ENCODE data around the gene NSUN2. TPM values are rescaled to one million over a fixed set of nuclear protein-coding genes. Genes with fewer than 3 reads are reported as not detected.

NSUN2 gene
- total RNA-seq, 1 experiment from 2014 or later: 90.7 TPM

GRCh38 chr5:6611334-6612256, 21.2 kb downstream of the NSUN2 start:
- H3K27me3 Mint-ChIP-seq (ENCODE audit: unreplicated experiment): no peaks in the 10 kb centered on the region
- H3K27ac Mint-ChIP-seq (ENCODE audit: unreplicated experiment): no peak overlapping the region
- H3K9me3 Mint-ChIP-seq (ENCODE audit: low read depth, unreplicated experiment): no peaks in the 10 kb centered on the region
- H3K36me3 Mint-ChIP-seq (ENCODE audit: insufficient read depth, unreplicated experiment): peaks cover 61% of the 10 kb centered on the region
- H3K4me3 Mint-ChIP-seq (ENCODE audit: low read depth, unreplicated experiment): no peak overlapping the region
- H3K4me1 Mint-ChIP-seq (ENCODE audit: low read depth, unreplicated experiment): peaks cover 14% of the 10 kb centered on the region
- BruUV-seq (replicated peaks): no TSS peak
- CTCF ChIA-PET: no interaction called here
- no peak for TF ChIP-seq CTCF (IDR thresholded peaks at IDR 0.05; ENCODE audit: unreplicated experiment)
- intact Hi-C loops (cut with micrococcal nuclease; ENCODE audit: unreplicated experiment): no loop called here
- no peak for DNase-seq

- Mint-ChIP-seq H3K9me3 (ENCODE audit: low read depth, unreplicated experiment) (no peaks in the 10 kb centered on the region), H3K27ac (ENCODE audit: unreplicated experiment) (no peak overlapping the region), H3K36me3 (ENCODE audit: insufficient read depth, unreplicated experiment) (peaks cover 68% of the 10 kb centered on the region), H3K27me3 (ENCODE audit: unreplicated experiment) (no peaks in the 10 kb centered on the region), H3K4me3 (ENCODE audit: low read depth, unreplicated experiment) (no peak overlapping the region), H3K4me1 (ENCODE audit: low read depth, unreplicated experiment) (peaks cover 6% of the 10 kb centered on the region)
- BruUV-seq (replicated peaks): no TSS peak
- CTCF ChIA-PET: no interaction called here
- no peak for DNase-seq
- intact Hi-C loops (cut with micrococcal nuclease; ENCODE audit: unreplicated experiment): no loop called here
- TF ChIP-seq CTCF (IDR thresholded peaks at IDR 0.05; ENCODE audit: unreplicated experiment): no peak
These were observed 24.8 kb downstream of the NSUN2 start for GRCh38 chr5:6608016-6608415.

- H3K27ac Mint-ChIP-seq (ENCODE audit: unreplicated experiment): no peak overlapping the region
- H3K4me3 Mint-ChIP-seq (ENCODE audit: low read depth, unreplicated experiment): no peak overlapping the region
- CTCF ChIA-PET: no interaction called here
- BruUV-seq (replicated peaks): no TSS peak
- H3K36me3 Mint-ChIP-seq (ENCODE audit: insufficient read depth, unreplicated experiment): peaks cover 72% of the 10 kb centered on the region
- intact Hi-C loops (cut with micrococcal nuclease; ENCODE audit: unreplicated experiment): no loop called here
- TF ChIP-seq CTCF (IDR thresholded peaks at IDR 0.05; ENCODE audit: unreplicated experiment): no peak
- H3K9me3 Mint-ChIP-seq (ENCODE audit: low read depth, unreplicated experiment): no peaks in the 10 kb centered on the region
- no peak for DNase-seq
- peaks cover 6% of the 10 kb centered on the region for H3K4me1 Mint-ChIP-seq (ENCODE audit: low read depth, unreplicated experiment)
- H3K27me3 Mint-ChIP-seq (ENCODE audit: unreplicated experiment): no peaks in the 10 kb centered on the region
These were observed 25.3 kb downstream of the NSUN2 start for GRCh38 chr5:6607559-6607936.

- Mint-ChIP-seq H3K27ac (ENCODE audit: unreplicated experiment) (no peak overlapping the region), H3K4me3 (ENCODE audit: low read depth, unreplicated experiment) (no peak overlapping the region), H3K4me1 (ENCODE audit: low read depth, unreplicated experiment) (peaks cover under 1% of the 10 kb centered on the region), H3K9me3 (ENCODE audit: low read depth, unreplicated experiment) (no peaks in the 10 kb centered on the region), H3K27me3 (ENCODE audit: unreplicated experiment) (no peaks in the 10 kb centered on the region), H3K36me3 (ENCODE audit: insufficient read depth, unreplicated experiment) (peaks cover 72% of the 10 kb centered on the region)
- CTCF ChIA-PET: no interaction called here
- BruUV-seq (replicated peaks): no TSS peak
- no peak for DNase-seq
- no peak for TF ChIP-seq CTCF (IDR thresholded peaks at IDR 0.05; ENCODE audit: unreplicated experiment)
- intact Hi-C loops (cut with micrococcal nuclease; ENCODE audit: unreplicated experiment): no loop called here
These were observed 25.8 kb downstream of the NSUN2 start for GRCh38 chr5:6606884-6607558.
